Heart left ventricle (tissue), 16 donors: ENCODE measurements around the gene AFF1. TPM values are rescaled to one million over a fixed set of nuclear protein-coding genes. Genes with fewer than 3 reads are reported as not detected.

Experiments used
- ATAC-seq, 4 donors: fragments of 200-7000 bp; cut with Tn5 transposase; one replicate each; pipeline ENCODE4 v1.9.1; 2020 to 2022; ENCODE audit warnings: moderate library complexity in 4 of 4, mild to moderate bottlenecking in 3 of 4, moderate number of reproducible peaks in 1 of 4
- DNase-seq, 5 donors: peaks; one replicate each; pipeline ENCODE4 v3.0.0-alpha.2; 2020
- H3K27ac ChIP-seq, 12 donors: fragments of 200-600 bp; sonication (generic) in 4 of 12; one replicate each; pipeline versions ENCODE4 v1.5.0 to v1.8.0; 2016 to 2022; ENCODE audit warnings: mild to moderate bottlenecking in 2 of 12
- H3K27me3 ChIP-seq, 9 donors: fragments of 200-600 bp; sonication (generic) in 2 of 9; one replicate each; pipeline versions ENCODE4 v1.5.1 to v1.8.0; 2016 to 2022; ENCODE audit warnings: mild to moderate bottlenecking in 3 of 9
- H3K36me3 ChIP-seq, 9 donors: fragments of 200-600 bp; sonication (generic) in 2 of 9; one replicate each; pipeline versions ENCODE4 v1.5.0 to v1.8.0; 2018 to 2022; ENCODE audit warnings: mild to moderate bottlenecking in 2 of 9
- H3K4me1 ChIP-seq, 12 donors: fragments of 200-600 bp; sonication (generic) in 4 of 12; one replicate each; pipeline versions ENCODE4 v1.5.0 to v1.8.0; 2016 to 2022; ENCODE audit warnings: mild to moderate bottlenecking in 3 of 12
- H3K4me3 ChIP-seq, 12 donors: fragments of 200-600 bp; sonication (generic) in 4 of 12; one replicate each; pipeline versions ENCODE4 v1.5.0 to v1.8.0; 2017 to 2022; ENCODE audit warnings: mild to moderate bottlenecking in 9 of 12, moderate library complexity in 4 of 12
- H3K9me3 ChIP-seq, 12 donors: fragments of 200-600 bp; sonication (generic) in 4 of 12; one replicate each; pipeline versions ENCODE4 v1.5.0 to v1.8.0; 2016 to 2022; ENCODE audit warnings: mild to moderate bottlenecking in 1 of 12
- CTCF ChIP-seq, 12 donors: fragments of 200-600 bp; sonication (generic) in 4 of 12; IDR thresholded peaks; one replicate each; pipeline versions ENCODE4 v1.5.0 to v1.8.0; 2018 to 2022; ENCODE audit warnings: antibody characterized with exemption in 12 of 12, mild to moderate bottlenecking in 5 of 12
- POLR2A ChIP-seq, 2 donors: fragments of 450-650 bp; IDR thresholded peaks; one replicate each; pipeline ENCODE4 v1.6.1; 2017; ENCODE audit warnings: antibody characterized with exemption in 2 of 2, mild to moderate bottlenecking in 2 of 2, moderate library complexity in 2 of 2
- WGBS, 4 donors: extraction: QIAGEN DNeasy Blood & Tissue Kit in 2 of 4; methylation state at CpG; one replicate each; pipeline versions ENCODE4 v1.1.5 to v1.1.7; 2013 to 2018; 5-methylcytosine and 5-hydroxymethylcytosine counted together
- intact Hi-C, 10 donors: fragments of 100-400 bp; cut with DNase I; formaldehyde crosslinking; loops; one replicate each; pipeline versions ENCODE4 v1.11.1 to v1.14.2; 2022
- polyA plus RNA-seq, 2 donors: library from polyadenylated mRNA; stranded (reverse); fragments of 200-250 nt; gene quantifications; one replicate each; pipeline ENCODE4 v1.2.3, GENCODE V29; 2013
- total RNA-seq, 9 donors: library from RNA; depleted of rRNA in 2 of 9; stranded (reverse); fragments of >200 nt in 2 of 9; fragmentation: NEBNext Ultra II Directional in 3 of 9; extraction: Animal tissue kit (Norgen Biotek cat#: 25700) in 3 of 9; gene quantifications; one replicate each; pipeline versions ENCODE4 v1.1.0 to v1.2.4, GENCODE V29; 2016 to 2023
- donor health status: ischemic (EF 13 %, LVEDD 7.1; RV severe dilation, severe dysfunction).
- donor health status: healthy with polysubstance abuse.
- donor health status: DM: no; HTN: yes; CAD: no.
- donor health status: DM: no; HTN: no; CAD: no.
- donor health status: ischemic (EF 25% LVEDD 6.9; RV normal size, moderate dysfunction).
- donor health status: ischemic (EF 25% LVEDD 5.7; RV mildly dilated, moderate dysfunction).
- donor health status: healthy.
- donor health status: DM: yes; HTN: yes; CAD: no.
- donor health status: ischemic (EF 35%, LVEDD 5.7; RV mildly dilated, moderate dysfunction).
- donor health status: nonischemic (EF 11% LVEDD 7.7; RV severe dilation, severe dysfunction).
- donor health status: DM: yes; HTN: yes; CAD: no.
- donor health status: PGD.
- donor health status: ischemic (EF 29% LVEDD 5.4; RV normal size, mild dysfunction).
- donor health status: nonischemic (EF 23%, LVEDD 6.1; RV moderate dilation, normal function).

Gene AFF1
- total and polyA plus RNA-seq, 11 donors, result 51.8 to 96.5 (median 72.8) TPM

GRCh38 chr4:87042986-87043820 is 108.4 kb downstream of the AFF1 start:
- Histone ChIP-seq H3K9me3 (no peaks in the 10 kb centered on the region), H3K36me3 (peaks cover 0 to 19% (median 14%) of the 10 kb centered on the region in 9 donors), H3K4me3 (no peak overlapping the region), H3K4me1 (peaks cover 40 to 92% (median 73%) of the 10 kb centered on the region in 12 donors), H3K27ac (peak overlapping the region in 8 of 12 donors; percentile 23 to 89 (median 36)), H3K27me3 (no peaks in the 10 kb centered on the region)
- intact Hi-C loops, result loop anchor here in 1 of 10 donors (5.0 kb wide), 1 partner anchor 36 kb away; no protein-coding TSS in a partner anchor
- no peak for TF ChIP-seq POLR2A (IDR thresholded peaks at IDR 0.05)
- TF ChIP-seq CTCF (IDR thresholded peaks at IDR 0.05), result no peak
- 77 to 92% (median 89%) methylated on average over 4 of the region's 4 CpGs for WGBS, 4 donors
- no peak for DNase-seq
- ATAC-seq, result no peak

GRCh38 chr4:87044511-87045233 is 109.9 kb downstream of the AFF1 start:
- H3K36me3 ChIP-seq, result peaks cover 0 to 26% (median 14%) of the 10 kb centered on the region in 9 donors
- H3K9me3 ChIP-seq, result no peaks in the 10 kb centered on the region
- intact Hi-C loops, result loop anchor here in 5 of 10 donors (5.0 kb wide), 1 partner anchor 37 kb away; no protein-coding TSS in a partner anchor
- peaks cover 30 to 90% (median 69%) of the 10 kb centered on the region in 12 donors for H3K4me1 ChIP-seq
- 3 to 10% (median 6%) methylated on average over 6 of the region's 6 CpGs for WGBS, 4 donors
- DNase-seq (peak in 3 of 5 donors; percentile 50 to 59 (median 51)), ATAC-seq (peak; percentile 21 to 80 (median 51))
- H3K27me3 ChIP-seq, result no peaks in the 10 kb centered on the region
- TF ChIP-seq CTCF (IDR thresholded peaks at IDR 0.05), result no peak
- no peak for TF ChIP-seq POLR2A (IDR thresholded peaks at IDR 0.05)
- H3K27ac ChIP-seq, result peak overlapping the region; percentile 67 to 89 (median 84)
- peak overlapping the region in 9 of 12 donors; percentile 0 to 37 (median 25) for H3K4me3 ChIP-seq

- Histone ChIP-seq H3K4me1 (peaks cover 30 to 90% (median 72%) of the 10 kb centered on the region in 12 donors), H3K27ac (peak overlapping the region; percentile 67 to 89 (median 84)), H3K27me3 (no peaks in the 10 kb centered on the region), H3K4me3 (peak overlapping the region in 9 of 12 donors; percentile 0 to 37 (median 25)), H3K36me3 (peaks cover 0 to 27% (median 14%) of the 10 kb centered on the region in 9 donors), H3K9me3 (no peaks in the 10 kb centered on the region)
- ATAC-seq (peak in 1 of 4 donors; percentile 8), DNase-seq (no peak)
- intact Hi-C loops, result loop anchor here in 4 of 10 donors (5.0 kb wide), 1 partner anchor 38 kb away; no protein-coding TSS in a partner anchor
- 11 to 30% (median 16%) methylated on average over 6 of the region's 6 CpGs for WGBS, 4 donors
- TF ChIP-seq POLR2A (IDR thresholded peaks at IDR 0.05) (no peak), CTCF (IDR thresholded peaks at IDR 0.05) (no peak)
Measured at GRCh38 chr4:87045234-87045558, 110.4 kb downstream of the AFF1 start.
